PC-3 (cell line): ENCODE measurements around the gene COL6A1.

ENCODE experiments used
- CTCF ChIP-seq: fragments of 300-600 bp; sonication (generic); conservative IDR thresholded peaks from 2 replicates; pipeline ENCODE4 v1.5.1; 2017; ENCODE audit warnings: antibody characterized with exemption, low read depth, mild to moderate bottlenecking, low read length
- EZH2 ChIP-seq: fragments of 300-600 bp; sonication (generic); IDR thresholded peaks from one replicate; pipeline ENCODE4 v1.6.1; 2017; ENCODE audit warnings: antibody characterized with exemption, mild to moderate bottlenecking, low read length; ENCODE audit not compliant: unreplicated experiment

GRCh38 chr21:45945868-45946210 is 35.7 kb upstream of the COL6A1 start:
- TF ChIP-seq CTCF (no peak), EZH2 (no peak)
